Measurements from ENCODE around the gene USP20. TPM values are rescaled to one million over a fixed set of nuclear protein-coding genes. Genes with fewer than 3 reads are reported as not detected.

Gene USP20
- total RNA-seq, 1 experiment from 2014 or later: 8.0 TPM

DNA sequence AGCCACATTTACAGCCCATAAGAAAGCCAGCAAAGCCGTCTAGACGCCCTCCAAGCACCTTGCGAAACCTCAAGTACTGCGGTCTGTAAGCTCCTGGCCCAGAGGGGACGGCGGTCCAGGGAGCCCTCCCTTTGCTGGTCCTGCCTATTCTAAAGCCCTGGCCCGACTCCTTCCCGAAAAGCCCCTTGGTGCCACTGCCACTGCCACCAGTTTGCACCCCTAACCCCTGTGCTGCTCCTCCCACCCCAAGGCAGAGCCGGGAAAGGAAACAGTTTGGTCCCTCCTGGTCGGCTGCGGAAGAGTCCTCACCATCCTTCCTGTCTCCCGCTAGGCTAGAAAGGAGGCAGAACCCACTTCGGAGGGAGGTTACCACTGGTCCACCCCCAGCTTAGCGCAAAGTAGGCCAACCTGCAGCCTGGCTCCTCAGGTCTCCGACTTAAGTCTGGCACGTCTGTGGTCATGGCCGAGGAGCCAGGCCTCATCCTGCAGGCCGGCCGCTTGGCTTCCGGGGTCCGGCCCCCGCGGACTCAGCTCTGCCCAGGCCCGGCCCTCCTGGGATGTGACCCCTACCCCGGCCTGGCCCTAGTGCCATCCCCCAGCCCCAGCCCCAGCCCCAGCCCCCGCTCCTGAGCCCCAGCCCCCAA, 12.2 kb upstream of the USP20 start:
- DNase-seq (ENCODE audit: extremely low read depth, low read depth): no peak

DNA sequence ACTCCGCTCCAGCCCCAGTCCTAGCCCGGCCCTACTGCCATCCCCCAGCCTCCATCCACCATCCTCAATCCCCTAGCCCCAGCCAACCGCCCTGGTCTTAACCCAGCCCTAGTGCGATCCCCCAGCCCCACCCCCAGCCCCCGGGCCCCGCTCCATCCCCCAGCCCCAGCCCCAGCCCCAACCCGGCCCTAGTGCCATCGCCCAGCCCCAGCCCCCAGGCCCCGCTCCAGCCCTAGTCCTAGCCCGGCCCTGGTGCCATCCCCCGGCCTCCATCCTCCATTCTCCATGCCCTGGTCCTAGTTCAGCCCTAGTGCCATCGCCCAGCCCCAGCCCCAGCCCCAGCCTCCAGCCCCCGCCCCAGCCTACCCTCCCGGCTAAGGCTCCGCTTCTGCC, 11.7 kb upstream of the USP20 start:
- DNase-seq (ENCODE audit: extremely low read depth, low read depth): no peak

DNA sequence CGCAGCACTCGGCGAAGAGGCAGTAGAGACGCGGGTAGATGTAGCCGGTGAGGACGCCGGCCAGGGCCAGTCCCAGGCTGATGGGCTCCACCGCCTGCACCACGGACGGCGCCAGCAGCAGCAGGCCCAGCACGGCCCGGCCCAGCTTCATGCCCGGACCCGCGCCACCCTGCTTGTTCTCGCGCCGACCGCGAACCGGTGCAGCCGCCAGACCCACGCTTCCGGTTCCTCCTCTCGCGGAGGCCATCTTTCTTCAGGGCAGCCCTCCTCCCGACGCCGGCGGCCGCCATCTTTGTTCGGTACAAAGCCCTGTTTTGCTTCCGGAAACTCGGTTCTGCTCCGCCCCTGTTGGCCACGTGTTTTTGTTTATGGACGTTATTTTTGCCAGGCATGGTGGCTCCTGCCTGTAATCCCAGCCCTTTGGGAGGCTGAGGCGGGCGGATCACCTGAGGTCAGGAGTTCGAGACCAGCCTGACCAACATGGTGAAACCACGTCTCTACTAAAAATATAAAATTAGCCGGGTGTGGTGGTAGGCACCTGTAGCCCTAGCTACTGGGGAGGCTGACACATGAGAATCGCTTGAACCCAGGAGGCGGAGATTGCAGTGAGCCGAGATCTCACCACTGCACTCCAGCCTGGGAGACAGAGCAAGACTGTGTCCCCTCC, 11.2 kb upstream of the USP20 start, which contains the start of gene TOR1A:
Gene TOR1A (minus strand): TSS at position 202 of the 667 bp plus-strand sequence. CDS start 51 bp downstream, at position 151.
- DNase-seq (ENCODE audit: extremely low read depth, low read depth): peak; percentile 95

DNA sequence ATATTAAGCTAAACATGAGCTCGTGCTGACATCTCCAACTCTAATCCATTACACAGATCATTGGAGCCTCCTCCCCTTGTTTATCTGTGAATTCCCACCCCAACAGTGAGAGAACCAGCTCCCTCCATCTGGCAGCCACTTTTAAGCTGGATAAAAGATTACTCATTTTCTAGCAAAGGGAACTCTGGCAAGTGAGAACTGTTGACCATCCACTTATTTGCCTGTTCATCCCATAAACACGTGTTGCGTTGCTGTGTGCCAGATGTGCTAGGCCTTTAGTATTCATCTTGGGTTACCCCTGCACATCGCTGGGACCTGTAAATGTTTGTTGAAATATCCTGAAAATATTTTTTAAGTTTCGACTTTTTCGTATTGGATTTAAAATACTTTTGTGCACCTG, 8.9 kb upstream of the USP20 start:
- no peak for DNase-seq (ENCODE audit: extremely low read depth, low read depth)

DNA sequence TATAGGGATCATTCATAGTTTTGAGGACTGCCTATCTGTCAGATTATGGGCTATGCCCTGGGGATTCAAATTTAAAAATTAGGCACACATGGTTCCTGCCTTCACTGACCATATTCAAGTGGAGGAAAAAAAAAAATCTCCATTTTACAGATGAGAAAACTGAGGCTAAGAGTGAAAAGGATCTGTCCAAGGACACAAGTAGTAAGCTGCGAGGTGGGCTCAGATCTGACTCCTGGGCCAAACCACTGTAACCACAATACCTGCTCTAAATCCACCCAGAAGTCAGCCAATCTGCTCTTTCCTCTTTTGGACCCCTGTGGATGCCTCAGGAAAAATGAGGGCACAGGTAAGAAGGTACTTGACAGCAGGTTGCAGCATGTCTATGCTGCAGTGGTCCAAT, 8.5 kb upstream of the USP20 start:
- no peak for DNase-seq (ENCODE audit: extremely low read depth, low read depth)

DNA sequence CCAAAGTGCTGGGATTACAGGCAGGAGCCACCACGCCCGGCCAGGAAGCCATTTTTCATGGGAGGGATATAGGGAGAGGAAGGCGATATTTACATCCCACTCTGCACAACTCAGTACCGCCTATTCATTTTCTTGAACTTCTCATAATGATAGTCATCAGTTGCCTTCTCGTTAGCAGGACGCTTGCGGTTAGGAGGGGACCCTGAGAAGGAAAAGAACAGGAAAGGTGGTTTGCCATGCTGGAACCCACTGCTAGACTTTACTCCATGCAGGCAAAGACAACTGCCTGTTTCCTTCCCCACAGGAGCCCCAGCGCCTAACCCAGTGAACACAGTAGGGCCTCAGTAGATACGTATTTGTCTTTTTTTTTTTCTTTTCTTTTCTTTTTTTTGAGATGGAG, 7.2 kb upstream of the USP20 start:
- no peak for DNase-seq (ENCODE audit: extremely low read depth, low read depth)

DNA sequence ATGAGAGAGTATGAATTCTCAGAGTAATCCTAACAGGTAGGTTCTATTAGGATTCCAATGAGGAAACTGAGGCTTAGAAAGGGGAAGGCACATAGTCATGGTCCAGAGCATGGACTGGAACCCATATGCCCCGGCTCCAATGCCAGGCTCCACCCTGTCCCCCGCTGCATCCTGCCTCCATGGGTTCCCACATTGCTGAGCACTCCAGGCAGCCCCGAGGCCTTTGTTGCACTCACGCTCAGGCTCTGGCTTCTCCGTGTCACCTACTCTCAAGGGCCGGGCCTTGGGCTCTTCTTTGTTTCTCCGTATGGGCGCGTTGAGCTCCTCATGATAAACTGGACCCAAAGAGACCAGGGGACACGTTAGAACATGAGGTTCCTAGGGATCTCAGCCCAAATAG, 6.3 kb upstream of the USP20 start:
- no peak for DNase-seq (ENCODE audit: extremely low read depth, low read depth)

DNA sequence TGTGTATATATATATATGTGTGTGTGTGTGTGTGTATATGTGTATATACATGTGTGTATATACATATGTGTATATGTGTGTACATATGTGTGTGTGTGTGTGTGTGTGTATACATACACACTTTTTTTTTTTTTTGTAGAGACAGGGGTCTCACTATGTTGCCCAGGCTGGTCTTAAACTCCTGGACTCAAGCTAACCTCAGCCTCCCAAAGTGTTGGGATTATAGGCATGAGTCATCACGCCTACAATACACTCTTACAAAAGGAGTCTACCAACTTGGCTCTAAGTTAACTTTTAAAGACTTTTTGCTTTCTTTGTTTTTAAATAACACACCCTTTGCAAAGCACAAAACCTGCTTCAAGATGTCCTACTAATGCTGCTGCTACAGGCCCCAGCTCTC, 2.3 kb upstream of the USP20 start:
- no peak for DNase-seq (ENCODE audit: extremely low read depth, low read depth)

DNA sequence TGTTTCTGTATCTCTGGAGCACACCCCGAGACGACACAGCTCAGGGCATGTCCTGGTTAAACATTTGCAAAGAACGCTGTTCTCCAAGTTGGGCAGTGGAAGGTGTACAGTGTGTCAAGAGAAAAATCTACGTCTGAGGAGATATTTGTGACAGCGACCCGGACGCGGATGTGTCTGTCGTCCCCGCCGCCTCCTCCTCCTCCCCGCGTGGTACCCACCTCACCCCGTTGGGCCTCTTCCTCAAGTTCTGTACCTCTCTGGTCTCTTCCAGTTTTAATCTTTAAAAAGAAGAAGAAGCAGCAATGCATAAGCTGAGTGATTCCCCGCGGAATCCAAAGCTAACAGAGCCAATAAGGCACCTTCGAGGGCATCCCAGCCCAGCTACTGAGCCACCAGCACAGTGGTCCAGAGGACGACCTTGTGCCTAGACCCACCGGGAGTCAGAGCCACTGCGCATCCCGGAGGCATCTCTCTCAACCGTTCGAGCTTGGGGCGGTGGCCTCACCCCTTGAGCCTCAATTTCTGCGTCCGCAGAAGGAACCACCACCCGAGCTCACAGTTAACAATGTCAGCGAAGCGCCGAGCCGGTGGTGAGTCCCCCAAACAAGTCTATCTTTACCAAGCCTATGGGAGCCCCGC, 650 bp upstream of the USP20 start:
- DNase-seq (ENCODE audit: extremely low read depth, low read depth): no peak

DNA sequence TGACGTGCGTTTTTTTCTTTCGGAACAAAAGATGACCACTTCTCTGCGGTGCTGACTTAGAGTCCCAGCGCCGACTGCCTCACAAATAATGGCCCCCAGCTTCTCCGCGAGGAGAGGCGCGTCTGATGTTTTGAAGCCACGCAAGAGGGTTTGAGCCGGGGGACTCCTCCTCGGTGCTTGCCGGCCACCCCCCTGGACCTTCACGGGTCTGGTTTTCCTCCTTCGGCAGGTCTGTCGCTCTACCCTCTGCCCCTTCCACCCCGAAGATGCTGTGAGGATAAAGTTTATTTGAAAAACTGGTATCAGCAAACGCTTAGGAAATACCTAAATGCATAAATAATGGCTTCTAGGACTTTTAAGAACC, 584 bp downstream of the USP20 start:
- no peak for DNase-seq (ENCODE audit: extremely low read depth, low read depth)

DNA sequence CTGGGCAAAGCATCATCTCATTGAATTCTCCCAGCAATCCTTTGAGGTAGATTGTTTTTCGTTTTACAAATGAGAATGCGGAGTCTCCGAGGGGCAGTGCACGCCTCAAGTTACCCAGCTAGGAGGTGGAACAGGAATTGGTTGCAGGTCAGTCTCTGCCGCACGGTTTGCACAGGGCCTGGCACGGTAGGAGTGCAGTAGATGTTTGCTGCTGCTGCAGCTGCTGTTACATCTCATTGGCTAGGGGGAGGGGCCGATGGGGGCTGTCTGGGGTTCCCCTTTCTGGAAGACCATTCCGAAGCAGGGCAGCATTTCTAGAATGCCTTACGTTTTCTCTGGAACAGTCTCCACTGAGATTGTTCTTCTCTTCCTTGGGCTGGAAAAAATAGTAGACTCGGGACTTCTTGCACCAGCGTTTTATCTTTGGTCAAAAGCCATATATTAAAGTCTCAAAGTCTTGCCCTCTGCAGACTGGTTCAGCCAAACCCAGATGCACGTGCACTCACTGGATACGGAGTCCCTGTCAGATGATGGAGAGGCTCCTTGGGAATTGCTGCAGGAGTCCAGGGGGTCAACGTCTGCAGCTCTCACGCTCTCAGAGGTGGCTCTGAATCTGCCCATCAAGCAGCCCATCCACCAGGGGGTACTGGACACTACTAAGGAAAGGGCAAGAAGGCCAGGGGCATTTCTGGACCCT, 1.2 kb downstream of the USP20 start:
- DNase-seq (ENCODE audit: extremely low read depth, low read depth): no peak

DNA sequence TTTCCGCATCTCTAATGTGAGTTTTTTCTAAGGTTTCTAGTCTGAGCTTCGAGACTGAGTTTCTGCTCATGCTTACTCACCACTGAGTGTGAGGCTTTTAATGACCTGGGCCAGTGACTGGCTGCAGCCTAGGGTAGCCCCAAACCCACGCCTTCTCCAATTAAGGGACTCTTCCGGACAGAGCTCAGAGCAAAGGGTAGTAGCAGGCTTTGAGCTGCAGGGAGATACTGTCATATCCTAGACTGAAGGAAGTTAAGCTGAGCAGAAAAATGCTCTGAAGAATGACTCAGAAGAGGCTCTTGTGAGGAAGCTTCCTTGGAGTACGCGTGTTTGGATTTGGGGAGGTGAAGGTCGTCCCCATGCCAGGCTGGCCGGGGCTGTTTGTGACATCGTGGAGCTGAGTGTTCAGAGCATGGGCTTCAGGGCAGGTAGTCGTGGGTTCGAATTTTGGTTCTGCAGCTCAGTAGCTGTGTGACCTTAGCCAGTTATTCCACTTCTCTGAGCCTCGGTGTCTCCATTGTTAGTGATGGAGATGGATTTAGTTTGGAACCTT, 3.5 kb downstream of the USP20 start:
- DNase-seq (ENCODE audit: extremely low read depth, low read depth): no peak

DNA sequence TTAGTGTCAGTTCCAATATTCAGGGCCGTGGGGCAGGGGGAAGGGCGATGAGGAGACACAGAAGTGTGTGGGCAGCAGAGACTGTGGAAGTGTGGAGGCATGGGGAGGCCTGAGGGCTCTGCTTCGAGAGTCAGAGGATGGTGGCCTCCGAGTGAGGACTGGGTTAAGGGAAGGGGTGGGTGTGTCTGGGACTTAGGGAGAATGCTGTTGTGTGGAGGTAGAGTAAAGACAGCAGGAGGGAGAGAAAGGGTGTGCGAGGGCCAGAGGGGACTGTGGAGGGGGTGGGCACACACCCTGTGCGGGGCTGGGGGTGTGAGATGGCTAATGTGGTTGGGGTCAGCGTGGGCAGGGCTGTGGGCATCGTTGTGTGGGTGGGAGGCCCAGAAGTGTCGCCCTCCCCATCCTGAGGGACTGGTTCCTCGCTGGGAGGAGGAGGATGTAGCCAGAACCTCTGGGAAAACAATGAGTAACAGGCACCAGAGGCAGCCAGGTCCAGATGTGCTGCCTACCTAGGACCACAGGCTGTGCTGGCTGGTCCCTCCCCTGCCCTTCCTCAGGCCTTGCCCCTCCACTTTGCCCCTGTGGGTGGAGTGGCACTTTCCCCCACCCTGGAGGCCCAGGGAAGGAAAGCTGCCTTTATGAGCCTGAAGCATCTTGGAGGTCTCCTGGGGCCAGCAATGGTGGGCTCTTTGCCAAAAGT, 4.2 kb downstream of the USP20 start:
- DNase-seq (ENCODE audit: extremely low read depth, low read depth): no peak

DNA sequence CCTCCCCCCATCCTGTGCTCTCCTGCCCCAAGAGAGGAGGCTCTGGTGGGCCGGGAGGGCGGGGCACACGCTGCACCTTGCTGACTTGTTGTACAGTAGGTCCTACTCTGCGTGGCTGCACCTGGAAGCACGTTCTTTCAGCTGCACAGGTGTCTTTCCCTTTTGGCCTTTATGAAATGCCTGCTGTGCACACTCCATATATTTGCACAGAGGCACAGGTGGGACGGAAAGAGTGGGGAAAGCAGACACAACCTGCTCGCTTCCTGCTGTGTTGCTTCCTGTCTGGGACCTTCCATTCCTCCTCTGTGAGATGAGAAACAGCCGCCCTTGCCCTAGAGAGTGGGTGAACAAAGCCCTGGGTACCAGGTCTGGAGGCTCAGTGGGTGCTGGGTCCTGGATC, 4.8 kb downstream of the USP20 start:
- no peak for DNase-seq (ENCODE audit: extremely low read depth, low read depth)

DNA sequence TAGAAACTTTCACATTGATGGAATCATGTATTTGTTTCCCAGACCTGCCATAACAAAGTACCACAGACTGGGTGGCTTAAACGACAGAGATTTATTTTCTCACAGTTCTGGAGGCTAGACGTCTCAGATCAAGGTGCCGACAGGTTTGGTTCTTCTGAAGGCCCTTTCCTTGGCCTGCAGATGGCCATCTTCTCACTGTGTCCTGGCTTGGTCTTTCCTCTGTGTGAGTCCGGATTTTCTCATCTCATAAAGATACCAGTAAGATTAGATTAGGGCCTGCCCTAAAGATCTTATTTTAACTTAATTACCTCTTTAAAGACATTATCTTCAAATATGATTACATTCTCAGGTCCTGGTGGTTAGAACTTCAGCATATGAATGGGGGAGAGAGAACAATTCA, 5.8 kb downstream of the USP20 start:
- DNase-seq (ENCODE audit: extremely low read depth, low read depth): no peak

DNA sequence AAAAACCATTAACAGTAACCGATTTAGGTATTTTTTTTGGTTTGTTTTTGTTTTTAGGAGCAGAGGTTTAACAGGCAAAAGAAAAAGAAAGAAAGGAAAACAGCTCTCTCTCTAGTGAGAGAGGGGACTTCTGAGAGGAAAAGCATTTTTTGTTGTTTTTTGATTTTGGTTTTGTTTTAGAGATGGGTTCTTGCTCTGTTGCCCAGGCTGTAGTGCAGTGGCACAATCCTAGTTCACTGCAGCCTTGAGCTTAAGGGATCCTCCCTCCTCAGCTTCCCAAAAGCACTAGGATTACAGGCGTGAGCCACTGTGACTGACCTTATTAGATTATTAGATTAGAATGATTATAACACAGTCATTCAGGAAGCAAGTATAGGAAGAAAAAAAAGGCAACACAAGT, 10.1 kb downstream of the USP20 start:
- no peak for DNase-seq (ENCODE audit: extremely low read depth, low read depth)

DNA sequence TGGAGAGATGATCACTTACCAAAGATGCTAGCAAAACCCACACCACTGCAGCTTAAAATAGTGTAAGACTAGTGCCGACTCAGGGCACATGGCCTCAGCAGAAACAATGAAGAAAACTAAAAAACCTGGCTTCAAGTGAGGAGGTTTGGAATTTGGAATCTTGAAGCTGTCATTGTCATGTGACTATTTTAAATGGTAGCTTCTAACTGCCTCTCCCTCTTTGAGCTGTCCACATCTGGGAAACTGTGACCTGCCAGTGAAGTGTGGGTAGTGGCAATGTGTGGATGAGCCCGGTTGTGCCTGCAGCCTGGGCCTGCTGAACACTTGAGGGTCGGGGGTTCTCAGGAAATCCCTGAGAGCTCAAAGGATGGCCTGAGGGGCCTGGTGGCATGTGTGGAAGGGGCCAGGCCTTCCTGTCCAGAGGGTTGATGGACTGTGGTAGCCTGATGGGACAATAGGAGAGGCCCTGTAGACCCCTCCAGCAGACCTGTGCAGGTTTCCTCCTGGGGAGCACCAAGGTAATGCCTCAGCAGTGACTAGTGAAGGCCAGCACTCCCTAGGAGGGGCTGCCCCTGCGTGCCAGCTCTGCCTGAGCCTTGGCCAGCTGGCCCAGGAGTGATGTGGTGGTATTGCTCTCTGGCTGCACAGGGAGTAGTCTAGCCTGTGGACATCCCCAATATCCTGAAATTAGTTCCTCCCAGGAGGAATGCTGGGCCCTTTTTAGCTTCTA, 13.6 kb downstream of the USP20 start:
- no peak for DNase-seq (ENCODE audit: extremely low read depth, low read depth)

DNA sequence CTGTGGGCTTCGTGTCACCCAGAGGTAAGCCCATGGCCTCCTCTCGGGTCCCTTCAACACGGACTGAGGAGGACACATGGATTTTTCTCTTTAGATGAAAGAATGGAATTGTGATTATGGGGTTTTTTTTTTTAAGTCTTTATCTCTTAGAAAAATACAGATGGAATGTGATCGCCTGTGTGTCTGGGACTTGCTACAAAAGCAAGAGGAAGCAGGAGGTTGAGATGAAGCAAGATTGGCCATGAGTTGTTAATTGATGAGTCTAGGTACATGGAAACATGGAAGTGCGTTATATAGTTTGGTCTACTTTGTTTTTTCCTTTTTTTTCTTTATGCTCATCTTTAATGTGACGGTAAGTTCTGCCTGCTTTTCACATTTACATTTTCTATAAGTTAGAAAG, 14.6 kb downstream of the USP20 start:
- no peak for DNase-seq (ENCODE audit: extremely low read depth, low read depth)

DNA sequence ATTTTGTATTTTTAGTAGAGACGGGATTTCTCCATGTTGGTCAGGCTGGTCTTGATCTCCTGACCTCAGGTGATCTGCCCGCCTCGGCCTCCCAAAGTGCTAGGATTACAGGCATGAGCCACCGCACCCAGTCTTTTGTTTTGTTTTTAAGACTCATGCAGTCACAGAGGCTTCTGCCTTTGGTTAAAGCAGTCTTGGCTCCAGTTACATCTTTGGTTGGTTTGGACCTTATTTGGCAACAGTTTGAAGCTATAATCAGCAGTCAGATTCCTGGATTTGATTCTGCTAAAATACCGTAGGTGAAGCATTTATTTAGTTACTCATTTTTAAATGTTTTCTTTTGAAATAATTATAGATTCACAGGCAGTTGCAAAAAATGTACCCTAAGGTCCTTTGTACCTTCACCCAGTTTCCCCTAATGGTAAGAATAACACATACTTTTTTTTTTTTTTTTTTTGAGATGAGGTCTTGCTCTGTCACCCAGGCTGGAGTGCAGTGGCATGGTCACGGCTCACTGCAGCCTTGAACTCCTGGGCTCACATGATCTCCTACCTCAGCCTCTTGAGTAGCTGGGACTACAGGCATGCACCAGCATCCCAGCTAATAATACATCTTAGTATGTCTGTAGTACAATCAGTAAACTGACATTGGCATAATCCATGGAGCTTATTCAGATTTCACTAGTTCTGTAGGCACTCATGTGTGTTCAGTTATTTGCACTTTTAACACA, 15.7 kb downstream of the USP20 start:
- DNase-seq (ENCODE audit: extremely low read depth, low read depth): no peak
